ENCODE measurements around the gene DOHH.
A peak's percentile ranks its signal among the peaks of the same experiment; 100 is the strongest.

Gene DOHH

GRCh38 chr19:3505598-3506383 lies 5.3 kb upstream of the DOHH start, which contains the start of gene FZR1:
Gene FZR1, plus strand, starts transcription at chr19:3506311. Its CDS starts 16,679 bp downstream, at chr19:3522990.
- Histone ChIP-seq H3K4me1 (ENCODE audit: control insufficient read depth, insufficient read depth, low read length) (peaks cover 2% of the 10 kb centered on the region; the same call in 1 of the 2 replicates), H3K27ac (ENCODE audit: extremely low read depth, low read depth, low read length) (peak within 1 kb of the TSS; percentile 93), H3K36me3 (ENCODE audit: control insufficient read depth in 2 of 2, insufficient read depth in 1 of 2, low read length in 2 of 2) (peaks cover 10 to 26% of the 10 kb centered on the region in 2 experiments; a peak in 2 of 3 replicates), H3K4me3 (ENCODE audit: low read depth, low read length) (peak within 1 kb of the TSS; percentile 88), H3K9me3 (ENCODE audit: control insufficient read depth, insufficient read depth, low read depth, low read length) (no peaks in the 10 kb centered on the region)
- CTCF ChIA-PET, result interaction anchor here (0.6 to 0.8 kb wide), 2 partner anchors 14 to 33 kb away, joined by 3 to 5 read pairs; no protein-coding TSS in a partner anchor
- POLR2A ChIA-PET, result no interaction called here
- TF ChIP-seq ZNF629 (tag by site-specific recombination; IDR thresholded peaks at IDR 0.05) (peak; percentile 99), BCL11B (tag by site-specific recombination; IDR thresholded peaks at IDR 0.05; ENCODE audit: low read depth) (peak; percentile 14; the same call in 1 of the 2 replicates), ZNF580 (tag by site-specific recombination; IDR thresholded peaks at IDR 0.05) (peak; percentile 38; the same call in 1 of the 2 replicates), ZXDB (tag by site-specific recombination; IDR thresholded peaks at IDR 0.05) (peak; percentile 59), YY2 (tag by site-specific recombination; IDR thresholded peaks at IDR 0.05) (peak; percentile 26; the same call in 1 of the 2 replicates), ZBTB21 (tag by site-specific recombination; IDR thresholded peaks at IDR 0.05) (peak; percentile 96), YY1 (tag by site-specific recombination; IDR thresholded peaks at IDR 0.05) (peak; percentile 48; the same call in 1 of the 2 replicates), ZNF335 (tag by site-specific recombination; conservative IDR thresholded peaks at IDR 0.05) (peak; percentile 88), ZBTB48 (tag by site-specific recombination; IDR thresholded peaks at IDR 0.05) (peak; percentile 88), GLI2 (tag by site-specific recombination; IDR thresholded peaks at IDR 0.05; ENCODE audit: borderline replicate concordance, low read depth) (no peak), PBX3 (CRISPR knock-in tag; IDR thresholded peaks at IDR 0.05) (0 out of 2 replicates have a peak, but pooled peaks have one; percentile 27), SP7 (tag by site-specific recombination; IDR thresholded peaks at IDR 0.05) (peak; percentile 59; the same call in 1 of the 2 replicates), ZNF2 (tag by site-specific recombination; IDR thresholded peaks at IDR 0.05) (peak; percentile 81), MEIS1 (CRISPR knock-in tag; IDR thresholded peaks at IDR 0.05; ENCODE audit: borderline replicate concordance) (no peak), ZBTB8A (tag by site-specific recombination; IDR thresholded peaks at IDR 0.05) (peak; percentile 46), TRIM28 (IDR thresholded peaks at IDR 0.05; ENCODE audit: borderline replicate concordance, low read length) (no peak), ZNF148 (tag by site-specific recombination; IDR thresholded peaks at IDR 0.05; ENCODE audit: borderline replicate concordance) (no peak), TSHZ1 (tag by site-specific recombination; IDR thresholded peaks at IDR 0.05; ENCODE audit: borderline replicate concordance) (0 out of 2 replicates have a peak, but pooled peaks have one; percentile 7), OVOL3 (tag by site-specific recombination; IDR thresholded peaks at IDR 0.05) (no peak), ZNF354C (tag by site-specific recombination; IDR thresholded peaks at IDR 0.05; ENCODE audit: borderline replicate concordance, low read depth) (no peak), OSR2 (tag by site-specific recombination; IDR thresholded peaks at IDR 0.05) (0 out of 2 replicates have a peak, but pooled peaks have one; percentile 2), KLF1 (tag by site-specific recombination; IDR thresholded peaks at IDR 0.05) (peak; percentile 77), ZIC2 (tag by site-specific recombination; IDR thresholded peaks at IDR 0.05) (peak; percentile 58), ZFHX2 (tag by site-specific recombination; conservative IDR thresholded peaks at IDR 0.05) (peak; percentile 39), ZNF146 (tag by site-specific recombination; IDR thresholded peaks at IDR 0.05) (no peak), ATF2 (tag by site-specific recombination; IDR thresholded peaks at IDR 0.05; ENCODE audit: low read depth) (peak; percentile 28; the same call in 1 of the 2 replicates), ZNF16 (tag by site-specific recombination; IDR thresholded peaks at IDR 0.05; ENCODE audit: low read depth) (no peak)

All from HEK293 (cell line).